ENCODE results near the gene NT5DC2. TPM values are rescaled to one million over a fixed set of nuclear protein-coding genes. Genes with fewer than 3 reads are reported as not detected.
A peak's percentile ranks its signal among the peaks of the same experiment; 100 is the strongest.

The NT5DC2 gene
- total RNA-seq, 1 experiment from 2014 or later: 377 TPM

DNA sequence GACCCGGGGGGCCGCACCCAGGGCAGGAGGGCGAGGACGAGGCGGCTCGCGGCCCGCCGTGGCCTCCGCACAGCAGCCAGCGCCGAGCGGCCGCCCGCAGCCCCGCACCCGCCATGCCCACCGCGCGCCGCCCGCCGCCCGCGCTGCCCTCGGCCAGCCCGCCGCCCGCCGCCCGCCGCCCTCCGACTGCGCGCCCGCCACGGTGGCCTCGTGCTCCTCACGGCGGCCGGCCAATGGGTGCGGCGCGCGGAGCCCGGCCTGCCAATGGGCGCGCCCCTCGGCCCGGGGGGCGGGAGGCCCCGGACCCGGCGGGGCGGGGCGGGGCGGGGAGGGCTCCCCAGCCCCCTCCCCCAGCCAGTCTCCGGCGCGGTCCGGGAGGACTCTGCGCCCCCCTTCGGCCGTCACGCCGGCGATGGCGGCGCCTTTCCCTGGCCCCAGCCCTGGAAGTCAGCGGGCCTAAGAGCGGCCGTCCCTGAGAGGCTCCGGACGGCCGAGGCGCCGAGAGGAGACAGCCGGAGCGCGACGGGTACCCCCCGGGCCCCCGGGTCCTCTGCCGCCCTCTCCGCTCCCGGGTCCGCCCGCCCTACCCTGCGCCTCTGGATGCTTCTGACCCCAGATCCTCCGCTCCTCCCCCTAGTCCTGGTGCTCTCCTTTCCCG lies at the start of gene NT5DC2 (continued):
- TF ChIP-seq, protein P1, sequence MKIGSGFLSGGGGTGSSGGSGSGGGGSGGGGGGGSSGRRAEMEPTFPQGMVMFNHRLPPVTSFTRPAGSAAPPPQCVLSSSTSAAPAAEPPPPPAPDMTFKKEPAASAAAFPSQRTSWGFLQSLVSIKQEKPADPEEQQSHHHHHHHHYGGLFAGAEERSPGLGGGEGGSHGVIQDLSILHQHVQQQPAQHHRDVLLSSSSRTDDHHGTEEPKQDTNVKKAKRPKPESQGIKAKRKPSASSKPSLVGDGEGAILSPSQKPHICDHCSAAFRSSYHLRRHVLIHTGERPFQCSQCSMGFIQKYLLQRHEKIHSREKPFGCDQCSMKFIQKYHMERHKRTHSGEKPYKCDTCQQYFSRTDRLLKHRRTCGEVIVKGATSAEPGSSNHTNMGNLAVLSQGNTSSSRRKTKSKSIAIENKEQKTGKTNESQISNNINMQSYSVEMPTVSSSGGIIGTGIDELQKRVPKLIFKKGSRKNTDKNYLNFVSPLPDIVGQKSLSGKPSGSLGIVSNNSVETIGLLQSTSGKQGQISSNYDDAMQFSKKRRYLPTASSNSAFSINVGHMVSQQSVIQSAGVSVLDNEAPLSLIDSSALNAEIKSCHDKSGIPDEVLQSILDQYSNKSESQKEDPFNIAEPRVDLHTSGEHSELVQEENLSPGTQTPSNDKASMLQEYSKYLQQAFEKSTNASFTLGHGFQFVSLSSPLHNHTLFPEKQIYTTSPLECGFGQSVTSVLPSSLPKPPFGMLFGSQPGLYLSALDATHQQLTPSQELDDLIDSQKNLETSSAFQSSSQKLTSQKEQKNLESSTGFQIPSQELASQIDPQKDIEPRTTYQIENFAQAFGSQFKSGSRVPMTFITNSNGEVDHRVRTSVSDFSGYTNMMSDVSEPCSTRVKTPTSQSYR (CRISPR knock-in tag; IDR thresholded peaks at IDR 0.05): peak; percentile 66; the same call in 1 of the 2 replicates
- TF ChIP-seq ETV6 (CRISPR knock-in tag; IDR thresholded peaks at IDR 0.05) (no peak), ZNF263 (CRISPR knock-in tag; IDR thresholded peaks at IDR 0.05; ENCODE audit: low read depth) (peak; percentile 79)

DNA sequence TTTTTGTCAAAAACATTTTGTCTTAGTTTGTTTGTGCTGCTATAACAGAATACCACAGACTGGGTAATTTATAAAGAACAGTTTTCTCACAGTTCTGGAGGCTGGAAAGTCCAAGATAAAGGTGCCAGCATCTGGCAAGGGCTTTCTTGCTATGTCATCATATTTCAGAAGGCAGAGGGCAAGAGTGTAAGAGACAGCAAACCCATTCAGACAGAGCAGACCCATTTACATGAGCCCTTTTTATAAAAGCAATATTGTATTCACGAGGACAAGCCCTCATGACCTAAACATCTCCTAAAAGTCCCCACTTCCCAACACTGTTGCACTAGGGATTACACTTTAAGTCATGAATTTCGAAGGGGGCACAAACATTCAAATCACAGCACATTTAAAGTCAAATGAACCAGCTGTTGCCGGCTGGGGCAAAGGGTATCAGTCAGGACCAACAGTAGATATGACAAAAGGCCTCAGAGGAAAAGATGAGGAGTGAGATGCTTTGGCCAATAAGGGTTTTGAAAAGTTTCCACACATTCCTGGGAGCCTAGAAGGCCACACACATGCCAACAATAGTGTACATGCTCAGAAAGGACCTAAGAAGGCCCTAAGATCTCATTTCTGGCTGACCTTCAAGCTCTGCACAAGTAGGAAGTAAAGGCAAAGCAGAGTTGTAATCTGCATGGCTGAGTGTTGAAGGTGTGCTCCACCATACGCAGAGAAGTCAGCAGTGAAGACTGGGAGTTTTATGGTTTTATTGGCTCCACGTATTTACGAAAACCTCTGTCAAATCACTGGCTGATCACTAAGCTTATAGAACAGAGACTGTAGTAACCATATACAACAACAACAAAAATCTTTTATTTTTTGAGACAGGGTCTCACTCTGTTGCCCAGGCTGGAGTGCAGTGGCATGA lies 40.7 kb upstream of the NT5DC2 start:
- ATAC-seq (no peak), DNase-seq (ENCODE audit: low spot score) (no peak)
- Mint-ChIP-seq H3K4me1 (no peaks in the 10 kb centered on the region), H3K9me3 (no peaks in the 10 kb centered on the region), H3K36me3 (peaks cover 19% of the 10 kb centered on the region), H3K27me3 (ENCODE audit: low read depth) (no peaks in the 10 kb centered on the region), H3K4me3 (no peak overlapping the region), H3K27ac (0 out of 2 replicates have a peak overlapping the region, but pooled peaks have one; percentile 27)
- CTCF ChIA-PET: interaction anchor here (0.8 kb wide), 1 partner anchor 246 kb away, joined by 3 read pairs; no protein-coding TSS in a partner anchor
- POLR2A ChIA-PET: no interaction called here
- no peak for TF ChIP-seq FOXP1 (CRISPR knock-in tag; IDR thresholded peaks at IDR 0.05; ENCODE audit: borderline replicate concordance)
- no peak for TF ChIP-seq ZNF396 (CRISPR knock-in tag; IDR thresholded peaks at IDR 0.05; ENCODE audit: borderline replicate concordance)
- no peak for TF ChIP-seq SMAD3 (CRISPR knock-in tag; IDR thresholded peaks at IDR 0.05; ENCODE audit: borderline replicate concordance)
- no peak for TF ChIP-seq ZNF532 (CRISPR knock-in tag; IDR thresholded peaks at IDR 0.05; ENCODE audit: borderline replicate concordance)
- no peak for TF ChIP-seq GRHL2 (CRISPR knock-in tag; IDR thresholded peaks at IDR 0.05; ENCODE audit: insufficient replicate concordance, severe bottlenecking)
- no peak for TF ChIP-seq ETV6 (CRISPR knock-in tag; IDR thresholded peaks at IDR 0.05)
- TF ChIP-seq ATF3 (CRISPR knock-in tag; conservative IDR thresholded peaks at IDR 0.05): no peak

DNA sequence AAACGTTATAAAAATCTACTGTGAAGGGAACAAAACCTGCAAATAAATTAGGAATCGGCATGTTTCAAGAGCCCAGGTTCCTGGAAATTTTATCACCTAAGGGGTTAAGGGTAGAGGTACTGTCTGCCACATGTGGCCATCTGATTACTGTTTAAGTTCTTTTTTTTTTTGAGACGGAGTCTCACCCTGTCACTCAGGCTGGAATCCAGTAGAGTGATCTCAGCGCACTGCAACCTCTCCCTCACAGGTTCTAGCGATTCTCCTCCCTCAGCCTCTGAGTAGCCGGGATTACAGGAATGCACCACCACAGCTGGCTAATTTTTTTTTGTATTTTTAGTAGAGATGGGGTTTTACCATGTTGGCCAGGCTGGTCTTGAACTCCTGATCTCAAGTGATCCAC lies 38.6 kb upstream of the NT5DC2 start:
- DNase-seq (ENCODE audit: low spot score) (no peak), ATAC-seq (no peak)
- no peak overlapping the region for H3K27ac Mint-ChIP-seq
- no peaks in the 10 kb centered on the region for H3K4me1 Mint-ChIP-seq
- no peaks in the 10 kb centered on the region for H3K9me3 Mint-ChIP-seq
- no peak overlapping the region for H3K4me3 Mint-ChIP-seq
- ChIA-PET CTCF (interaction anchor here (0.7 kb wide), 1 partner anchor 499 kb away, joined by 3 read pairs; no protein-coding TSS in a partner anchor), POLR2A (interaction anchor here (0.6 kb wide), 1 partner anchor 235 kb away, joined by 3 read pairs; no protein-coding TSS in a partner anchor)
- H3K27me3 Mint-ChIP-seq (ENCODE audit: low read depth): no peaks in the 10 kb centered on the region
- H3K36me3 Mint-ChIP-seq: peaks cover 7% of the 10 kb centered on the region; the same call in 1 of the 2 replicates
- TF ChIP-seq, protein P2, sequence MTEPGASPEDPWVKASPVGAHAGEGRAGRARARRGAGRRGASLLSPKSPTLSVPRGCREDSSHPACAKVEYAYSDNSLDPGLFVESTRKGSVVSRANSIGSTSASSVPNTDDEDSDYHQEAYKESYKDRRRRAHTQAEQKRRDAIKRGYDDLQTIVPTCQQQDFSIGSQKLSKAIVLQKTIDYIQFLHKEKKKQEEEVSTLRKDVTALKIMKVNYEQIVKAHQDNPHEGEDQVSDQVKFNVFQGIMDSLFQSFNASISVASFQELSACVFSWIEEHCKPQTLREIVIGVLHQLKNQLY (CRISPR knock-in tag; IDR thresholded peaks at IDR 0.05): no peak
- TF ChIP-seq FOXP4 (CRISPR knock-in tag; IDR thresholded peaks at IDR 0.05) (no peak), ESRRA (CRISPR knock-in tag; IDR thresholded peaks at IDR 0.05; ENCODE audit: borderline replicate concordance) (no peak), ZNF416 (CRISPR knock-in tag; IDR thresholded peaks at IDR 0.05) (no peak)
- TF ChIP-seq, protein P3, sequence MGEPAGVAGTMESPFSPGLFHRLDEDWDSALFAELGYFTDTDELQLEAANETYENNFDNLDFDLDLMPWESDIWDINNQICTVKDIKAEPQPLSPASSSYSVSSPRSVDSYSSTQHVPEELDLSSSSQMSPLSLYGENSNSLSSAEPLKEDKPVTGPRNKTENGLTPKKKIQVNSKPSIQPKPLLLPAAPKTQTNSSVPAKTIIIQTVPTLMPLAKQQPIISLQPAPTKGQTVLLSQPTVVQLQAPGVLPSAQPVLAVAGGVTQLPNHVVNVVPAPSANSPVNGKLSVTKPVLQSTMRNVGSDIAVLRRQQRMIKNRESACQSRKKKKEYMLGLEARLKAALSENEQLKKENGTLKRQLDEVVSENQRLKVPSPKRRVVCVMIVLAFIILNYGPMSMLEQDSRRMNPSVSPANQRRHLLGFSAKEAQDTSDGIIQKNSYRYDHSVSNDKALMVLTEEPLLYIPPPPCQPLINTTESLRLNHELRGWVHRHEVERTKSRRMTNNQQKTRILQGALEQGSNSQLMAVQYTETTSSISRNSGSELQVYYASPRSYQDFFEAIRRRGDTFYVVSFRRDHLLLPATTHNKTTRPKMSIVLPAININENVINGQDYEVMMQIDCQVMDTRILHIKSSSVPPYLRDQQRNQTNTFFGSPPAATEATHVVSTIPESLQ (CRISPR knock-in tag; IDR thresholded peaks at IDR 0.05): no peak
- TF ChIP-seq, protein P4, sequence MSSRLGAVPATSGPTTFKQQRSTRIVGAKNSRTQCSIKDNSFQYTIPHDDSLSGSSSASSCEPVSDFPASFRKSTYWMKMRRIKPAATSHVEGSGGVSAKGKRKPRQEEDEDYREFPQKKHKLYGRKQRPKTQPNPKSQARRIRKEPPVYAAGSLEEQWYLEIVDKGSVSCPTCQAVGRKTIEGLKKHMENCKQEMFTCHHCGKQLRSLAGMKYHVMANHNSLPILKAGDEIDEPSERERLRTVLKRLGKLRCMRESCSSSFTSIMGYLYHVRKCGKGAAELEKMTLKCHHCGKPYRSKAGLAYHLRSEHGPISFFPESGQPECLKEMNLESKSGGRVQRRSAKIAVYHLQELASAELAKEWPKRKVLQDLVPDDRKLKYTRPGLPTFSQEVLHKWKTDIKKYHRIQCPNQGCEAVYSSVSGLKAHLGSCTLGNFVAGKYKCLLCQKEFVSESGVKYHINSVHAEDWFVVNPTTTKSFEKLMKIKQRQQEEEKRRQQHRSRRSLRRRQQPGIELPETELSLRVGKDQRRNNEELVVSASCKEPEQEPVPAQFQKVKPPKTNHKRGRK (CRISPR knock-in tag; IDR thresholded peaks at IDR 0.05; ENCODE audit: borderline replicate concordance): no peak

Measured in WTC11 (cell line).